ENCODE measurements around the gene RS1.

Gene RS1

DNA sequence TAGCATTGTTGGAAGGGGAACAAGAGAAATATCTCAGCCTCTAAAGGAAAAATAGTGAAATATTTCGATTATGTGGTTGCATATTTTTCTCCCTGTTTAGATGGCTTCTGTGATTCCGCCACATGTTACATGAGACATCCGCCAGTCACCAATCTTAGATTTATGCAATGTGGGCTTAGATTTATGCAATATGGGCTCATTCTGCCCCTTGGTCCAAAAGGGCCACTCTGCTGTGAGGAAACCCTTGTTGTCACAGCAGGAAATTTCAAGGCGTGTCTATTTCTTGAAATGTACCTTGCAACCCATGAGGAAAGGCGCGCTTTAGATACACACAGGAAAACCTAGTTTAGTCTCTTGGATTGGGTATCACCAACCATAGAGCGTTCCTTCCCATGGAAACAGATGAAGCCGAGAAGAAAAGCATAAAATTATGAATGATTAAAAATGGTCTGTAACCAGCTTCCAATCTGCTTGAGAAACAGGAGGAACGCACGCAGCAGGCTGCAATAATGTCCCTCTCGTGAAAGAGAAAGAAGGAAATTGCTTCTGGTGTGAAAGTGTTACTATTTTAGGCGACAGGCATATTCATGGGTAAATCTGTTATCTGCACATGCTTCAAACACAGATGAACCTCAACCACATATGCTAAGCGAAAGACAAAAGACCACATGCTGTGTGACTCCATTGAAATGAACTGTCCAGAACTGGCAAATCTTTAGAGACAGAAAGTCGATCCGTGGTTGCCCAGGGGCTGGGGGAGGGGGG lies 3.7 kb downstream of the RS1 start:
- no peak for DNase-seq

DNA sequence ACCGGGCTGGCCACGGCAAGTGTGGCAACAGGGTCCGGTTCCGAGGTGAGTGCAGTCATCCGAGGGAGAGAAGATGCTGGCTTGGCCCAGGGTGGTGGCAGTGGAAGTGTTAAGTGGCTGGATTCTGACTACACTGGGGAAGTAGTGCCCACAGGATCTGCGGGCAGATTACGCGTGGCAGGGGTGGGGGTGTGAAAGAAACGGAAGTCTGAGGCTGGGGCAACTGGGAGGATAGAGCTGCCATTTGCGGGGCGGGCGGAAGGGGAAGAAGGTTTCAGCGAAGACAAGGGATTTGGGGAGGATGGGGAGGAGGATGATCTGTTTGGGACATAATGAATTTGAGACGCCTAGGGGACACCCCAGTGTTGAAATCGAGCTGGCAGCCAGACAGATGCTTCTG lies 5.3 kb downstream of the RS1 start:
- no peak for DNase-seq

- DNase-seq: no peak
Measured at GRCh38 chrX:18664947-18665346, 7.0 kb downstream of the RS1 start.

- DNase-seq: no peak
Measured at GRCh38 chrX:18661273-18661672, 10.6 kb downstream of the RS1 start.

- no peak for DNase-seq
Measured at GRCh38 chrX:18654875-18655836, 16.8 kb downstream of the RS1 start.

GRCh38 chrX:18652636-18653035 lies 19.3 kb downstream of the RS1 start:
- DNase-seq: no peak

- no peak for DNase-seq
Measured at GRCh38 chrX:18650662-18651061, 21.2 kb downstream of the RS1 start.

- no peak for DNase-seq
Measured at GRCh38 chrX:18649498-18649951, 22.4 kb downstream of the RS1 start.

GRCh38 chrX:18647621-18648020 lies 24.3 kb downstream of the RS1 start:
- no peak for DNase-seq

GRCh38 chrX:18643853-18644252 lies 28.1 kb downstream of the RS1 start:
- DNase-seq: no peak

- no peak for DNase-seq
Measured at GRCh38 chrX:18643243-18643642, 28.7 kb downstream of the RS1 start.

- no peak for DNase-seq
Measured at GRCh38 chrX:18640686-18641085, 31.2 kb downstream of the RS1 start.

GRCh38 chrX:18639280-18639679 lies 32.6 kb downstream of the RS1 start:
- no peak for DNase-seq

DNA sequence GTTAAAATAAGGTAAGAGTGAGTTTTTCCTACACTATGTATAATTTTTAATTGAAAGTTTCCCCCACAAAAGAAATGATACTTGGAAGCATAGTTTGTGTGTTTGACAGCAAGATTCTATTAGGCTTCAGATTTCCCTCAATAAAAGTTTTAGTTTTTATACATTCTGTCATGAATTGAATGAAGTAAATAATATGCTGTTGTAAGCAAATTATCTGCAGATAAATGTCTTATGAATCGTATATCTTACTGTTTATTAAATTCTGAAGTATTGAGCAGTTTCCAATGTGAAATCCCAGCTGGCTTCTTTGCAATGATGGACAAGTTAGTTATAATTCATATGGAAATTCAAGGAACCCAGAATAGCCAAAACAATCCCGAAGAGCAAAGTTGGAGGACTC lies 33.5 kb downstream of the RS1 start:
- no peak for DNase-seq

GRCh38 chrX:18630934-18631333 lies 41.0 kb downstream of the RS1 start:
- no peak for DNase-seq

- DNase-seq: no peak
Measured at GRCh38 chrX:18624599-18624998, 47.3 kb downstream of the RS1 start.

DNA sequence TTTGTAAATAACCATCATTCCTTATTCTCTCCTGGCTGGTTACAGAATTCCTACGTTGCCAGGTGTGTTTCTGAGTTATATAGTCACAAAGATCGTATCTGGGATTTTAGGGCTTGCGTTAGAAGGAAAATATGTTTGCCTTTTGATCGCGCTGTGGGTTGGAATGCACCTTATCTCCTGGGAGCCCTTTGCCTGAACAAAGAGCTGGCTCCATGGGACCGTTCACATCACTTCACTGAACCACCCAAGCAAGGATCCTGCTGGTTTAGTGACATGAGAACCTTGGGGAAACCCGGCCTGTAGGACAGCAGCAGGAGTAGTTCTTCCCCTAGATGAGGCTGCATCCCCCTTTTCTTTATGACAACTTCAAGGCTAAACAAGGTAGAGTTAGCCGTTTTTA lies 51.6 kb downstream of the RS1 start:
- DNase-seq: no peak

GRCh38 chrX:18619288-18619687 lies 52.6 kb downstream of the RS1 start:
- DNase-seq: no peak

DNA sequence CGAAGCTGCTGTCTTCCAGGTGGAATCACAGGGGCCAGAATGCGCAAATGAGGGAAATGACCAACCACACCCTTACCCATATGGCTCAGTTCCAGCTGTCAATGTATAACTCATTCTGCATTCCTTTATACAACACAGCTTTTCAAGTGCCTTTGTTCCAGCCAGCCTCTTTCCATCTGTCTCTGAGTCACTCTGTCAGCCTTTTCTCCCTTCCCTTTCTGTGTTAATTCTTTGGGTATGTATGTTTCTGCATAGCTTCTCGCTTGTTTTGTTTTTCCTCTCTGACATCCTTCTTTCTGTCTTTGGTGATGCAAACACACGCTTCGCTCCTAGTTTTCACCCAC lies 54.5 kb downstream of the RS1 start:
- no peak for DNase-seq

DNA sequence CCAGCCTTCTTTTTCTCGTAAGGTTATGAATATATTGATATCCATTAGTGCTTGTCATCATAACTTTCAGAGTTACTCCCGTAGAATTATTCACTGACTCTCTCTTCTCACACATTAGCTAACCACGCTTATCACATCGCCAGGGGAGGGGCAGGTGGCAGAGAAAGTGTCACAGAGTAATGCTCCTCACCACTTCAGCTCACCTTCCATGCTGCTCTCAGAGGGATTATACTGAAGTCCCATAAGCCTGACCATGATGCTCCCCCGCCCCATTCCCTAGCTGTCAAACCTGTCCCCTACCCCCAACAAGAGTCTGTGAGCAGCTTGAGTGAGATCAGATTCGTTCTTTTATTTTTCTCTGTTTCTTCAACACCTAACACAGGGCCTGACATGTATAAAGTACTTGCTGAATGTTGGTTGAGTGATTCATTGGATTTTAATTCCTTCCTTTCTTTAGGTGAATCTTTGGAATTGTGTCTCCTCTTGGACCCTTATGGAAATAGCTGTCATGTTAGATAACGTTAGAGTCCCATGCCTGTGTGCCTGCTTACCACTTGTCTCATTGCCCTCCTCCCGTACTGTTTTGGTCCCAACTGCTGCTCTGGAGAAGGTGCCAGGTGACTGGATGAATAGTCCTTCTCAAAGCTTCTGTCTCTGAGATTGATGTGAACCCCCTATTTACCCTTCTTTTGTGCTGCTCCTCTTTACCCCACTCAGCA lies 55.1 kb downstream of the RS1 start:
- DNase-seq: no peak

DNA sequence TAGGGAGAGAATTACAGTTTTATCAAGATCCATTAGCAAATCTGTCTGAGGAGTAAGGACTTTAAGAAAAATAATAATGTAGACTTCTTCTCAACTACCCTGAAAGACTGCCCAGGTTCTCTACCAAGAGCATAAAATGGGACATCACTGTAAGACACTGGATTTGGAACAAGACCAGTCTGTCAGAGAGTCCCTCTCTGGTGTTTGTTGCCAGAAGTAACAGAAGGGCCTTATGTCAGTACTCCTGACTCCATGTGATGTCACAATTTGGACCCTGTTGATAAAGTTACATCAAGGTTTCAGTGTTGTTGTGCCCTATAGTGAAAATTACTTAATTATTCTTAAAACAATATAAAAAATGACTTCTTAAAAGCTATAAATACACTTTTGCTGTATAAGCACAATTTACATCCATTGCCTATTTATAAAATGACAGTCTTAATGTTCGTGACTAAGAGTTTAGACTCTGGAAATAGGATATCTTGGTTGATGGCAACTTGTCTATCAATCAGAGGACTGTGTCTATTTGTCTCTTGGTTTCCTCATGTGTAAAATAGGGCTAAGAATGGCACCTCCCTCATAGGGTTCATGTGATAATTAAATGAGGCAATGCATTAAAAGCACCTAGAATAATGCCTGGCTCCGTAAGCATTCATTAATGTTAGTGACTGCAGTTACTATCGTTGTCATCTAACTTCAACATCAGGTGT lies 57.8 kb downstream of the RS1 start:
- no peak for DNase-seq

DNA sequence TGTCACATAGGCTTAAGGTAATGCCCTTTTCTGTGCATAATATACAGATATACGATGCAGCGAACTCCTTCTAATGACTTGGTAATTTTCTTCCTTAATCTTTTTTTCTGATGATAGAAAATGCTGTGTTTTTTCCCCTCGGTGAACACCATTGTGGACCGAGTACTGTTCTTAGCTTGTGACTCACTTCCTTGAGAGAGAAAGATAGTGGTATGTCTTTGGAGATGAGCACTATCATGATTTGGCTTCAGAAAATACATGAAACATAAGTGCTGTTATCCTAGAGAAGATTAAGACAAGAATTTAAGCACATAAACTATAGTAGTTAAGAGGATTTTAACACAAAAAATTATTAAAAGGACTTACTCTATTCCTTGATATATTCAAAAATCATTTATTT lies 63.9 kb downstream of the RS1 start:
- no peak for DNase-seq

DNA sequence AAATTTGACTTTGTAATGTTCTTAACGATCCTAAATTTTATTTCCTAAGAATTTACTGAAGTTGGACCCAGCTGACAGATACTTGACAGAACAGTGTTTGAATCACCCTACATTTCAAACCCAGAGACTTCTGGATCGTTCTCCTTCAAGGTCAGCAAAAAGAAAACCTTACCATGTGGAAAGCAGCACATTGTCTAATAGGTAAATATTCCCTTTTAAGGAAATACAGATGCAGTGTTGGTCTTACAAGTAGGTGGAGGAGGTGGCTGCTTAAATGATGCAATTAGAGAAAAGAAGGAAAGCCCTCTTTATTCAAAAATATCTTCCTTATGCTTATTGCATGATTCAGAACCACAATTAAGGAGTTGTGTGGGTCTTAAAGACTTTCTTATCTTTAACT lies 73.5 kb downstream of the RS1 start:
- DNase-seq: no peak
